ENCODE measurements around the gene SUSD4.

Gene SUSD4

DNA sequence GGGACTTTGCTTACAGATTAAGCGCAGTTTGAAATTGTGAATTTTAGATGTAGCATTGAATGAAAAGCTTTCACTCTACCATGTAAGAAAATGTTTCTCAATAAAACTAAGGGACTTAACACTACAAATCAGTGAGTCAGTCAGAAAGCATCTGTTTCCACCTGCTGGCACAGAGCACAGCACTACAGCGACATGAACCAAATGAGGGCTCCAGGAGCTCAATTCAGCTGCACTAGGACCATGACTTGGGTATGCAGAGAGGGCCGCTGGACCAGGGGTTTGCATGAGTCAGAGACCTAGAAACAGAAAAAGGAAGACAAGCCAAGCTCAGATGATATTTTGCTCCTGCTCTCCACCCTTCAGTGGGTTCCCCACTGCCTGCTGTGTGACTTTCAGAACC is 5.2 kb downstream of the SUSD4 start:
- no peak for DNase-seq (ENCODE audit: low read depth)

DNA sequence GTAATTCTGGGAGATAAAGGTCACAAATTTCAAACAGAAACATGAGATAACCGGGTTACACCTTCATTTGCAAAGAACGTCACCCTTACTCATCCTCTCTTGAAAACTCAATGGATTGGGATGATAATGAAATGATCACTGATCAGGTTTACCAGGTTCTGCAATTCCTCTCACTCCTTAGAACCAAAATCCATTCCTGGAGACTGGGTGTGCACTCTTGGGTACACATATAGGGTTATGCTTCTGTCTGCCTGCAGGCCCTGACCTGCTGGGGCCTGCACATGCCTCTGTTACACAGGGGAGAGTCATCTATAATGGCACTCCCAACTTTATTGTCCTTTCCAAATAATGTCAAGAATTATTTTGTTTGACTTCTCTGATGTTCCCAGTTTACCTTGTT is 8.3 kb downstream of the SUSD4 start:
- no peak for DNase-seq (ENCODE audit: low read depth)

DNA sequence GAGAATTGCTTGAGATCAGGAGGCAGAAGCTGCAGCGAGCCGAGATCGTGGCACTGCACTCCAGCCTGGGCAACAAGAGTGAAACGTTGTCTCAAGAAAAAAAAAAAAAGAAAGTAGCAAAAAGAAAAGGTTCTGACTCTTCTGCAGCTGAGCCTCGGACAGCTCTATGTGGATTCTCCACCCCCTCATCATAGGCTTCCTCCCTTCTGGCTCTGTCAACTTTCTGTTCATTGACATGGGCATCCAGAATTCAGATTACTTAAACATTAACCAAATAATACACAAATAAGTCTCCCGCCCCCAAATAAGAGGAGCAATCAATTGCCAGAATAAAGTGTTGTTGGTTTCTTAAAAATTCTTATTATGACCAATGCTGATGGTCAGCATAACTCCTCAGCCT is 10.0 kb downstream of the SUSD4 start:
- no peak for DNase-seq (ENCODE audit: low read depth)

DNA sequence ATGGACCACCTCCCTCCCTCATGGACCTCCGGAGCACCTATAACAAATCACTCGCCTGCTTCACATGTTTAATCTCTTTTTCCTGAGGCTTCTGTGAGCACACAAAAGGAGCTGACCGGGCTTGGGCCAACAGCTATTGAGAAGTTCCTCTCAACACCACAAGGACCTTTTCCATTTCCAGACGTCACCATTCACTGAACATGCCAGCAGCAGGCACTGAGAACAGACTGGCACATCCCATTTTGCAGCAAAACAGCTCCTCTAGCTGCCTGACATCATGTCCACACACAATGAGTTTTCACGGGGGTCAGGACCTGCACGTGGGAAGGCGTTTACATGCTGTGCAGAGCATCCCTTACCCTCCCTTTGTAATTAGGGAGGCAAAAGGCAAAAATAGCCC is 11.0 kb downstream of the SUSD4 start:
- DNase-seq (ENCODE audit: low read depth), result no peak

DNA sequence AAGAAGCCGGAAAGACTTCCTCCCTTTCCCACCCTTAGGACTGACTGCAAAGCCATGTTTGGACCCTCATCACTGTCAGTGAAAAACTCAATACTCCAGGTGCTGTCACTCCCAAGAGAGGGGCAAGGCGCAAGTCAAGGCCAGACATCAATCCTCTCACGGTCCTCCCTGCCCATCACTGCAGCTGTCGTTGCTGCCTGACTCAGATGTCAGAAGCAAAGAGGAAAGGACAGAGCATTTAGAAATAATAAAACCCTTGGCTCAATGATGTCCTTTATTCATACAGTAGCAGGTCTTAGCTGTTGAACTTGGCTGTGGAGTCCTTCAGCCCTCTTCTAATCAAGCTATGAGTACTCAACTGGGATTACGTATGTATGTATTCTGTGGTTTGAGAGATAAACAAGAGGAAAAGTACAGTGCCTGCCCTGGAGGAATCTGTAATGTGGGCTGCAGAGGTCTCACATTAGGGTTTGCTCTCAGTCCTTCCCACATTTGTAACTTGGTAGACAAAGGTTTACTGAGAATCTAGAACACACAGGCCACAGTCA is 13.5 kb downstream of the SUSD4 start:
- no peak for DNase-seq (ENCODE audit: low read depth)

DNA sequence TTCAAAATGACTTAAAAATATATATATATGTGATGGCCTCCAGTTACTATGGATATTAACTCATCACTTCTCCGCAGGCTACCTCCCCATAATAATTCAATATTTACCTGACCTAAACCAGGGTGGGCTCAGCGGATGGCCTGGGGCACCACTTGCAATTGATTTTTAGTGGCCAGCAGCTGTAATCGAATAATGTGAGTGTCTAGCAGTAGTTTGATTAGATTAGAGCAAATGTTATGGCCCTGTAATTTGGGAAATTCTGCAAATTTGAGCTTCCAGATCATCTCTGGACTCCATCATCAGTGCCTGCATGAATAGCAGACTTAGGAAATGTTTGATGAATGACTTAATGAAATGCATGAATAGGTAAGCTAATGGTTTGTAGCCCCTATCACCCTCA is 14.7 kb downstream of the SUSD4 start:
- no peak for DNase-seq (ENCODE audit: low read depth)

DNA sequence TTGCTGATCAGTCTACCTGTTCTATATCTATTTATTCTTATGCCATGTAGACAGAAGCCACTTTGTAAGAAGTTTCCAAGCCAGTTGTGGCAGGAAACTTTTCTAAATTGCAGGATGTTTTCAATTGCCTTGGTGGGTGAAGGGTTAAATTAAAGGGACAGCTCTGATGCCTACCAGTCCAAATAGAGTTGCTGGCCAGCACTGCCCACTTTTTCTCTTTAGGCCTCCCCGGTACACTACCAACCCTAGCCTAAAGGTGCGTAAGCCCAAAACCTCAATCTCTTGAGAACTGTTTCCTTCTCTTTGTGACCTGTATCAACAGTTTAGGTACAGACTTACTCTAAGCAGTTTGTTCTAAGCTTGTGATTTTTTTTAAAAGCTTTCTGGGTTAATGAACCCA is 15.5 kb downstream of the SUSD4 start:
- DNase-seq (ENCODE audit: low read depth), result no peak

DNA sequence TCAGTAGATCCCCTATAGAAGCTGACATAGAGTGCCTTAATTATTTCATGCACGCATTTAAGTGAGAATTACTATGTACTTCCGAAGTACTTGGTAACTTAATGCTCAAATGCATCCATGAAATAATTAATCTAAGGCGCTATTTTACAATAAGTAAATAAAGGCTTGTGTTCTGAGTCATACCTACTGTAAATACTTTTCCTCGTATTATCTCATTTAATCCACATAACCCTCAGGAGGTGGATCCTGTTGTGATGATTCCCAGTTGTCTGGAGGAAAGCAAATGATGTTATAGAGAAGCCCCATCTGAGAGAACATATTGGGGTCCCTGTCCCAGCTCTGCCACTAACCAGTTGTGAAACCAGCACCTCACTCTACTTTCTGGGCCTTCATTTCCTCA is 16.4 kb downstream of the SUSD4 start:
- no peak for DNase-seq (ENCODE audit: low read depth)

DNA sequence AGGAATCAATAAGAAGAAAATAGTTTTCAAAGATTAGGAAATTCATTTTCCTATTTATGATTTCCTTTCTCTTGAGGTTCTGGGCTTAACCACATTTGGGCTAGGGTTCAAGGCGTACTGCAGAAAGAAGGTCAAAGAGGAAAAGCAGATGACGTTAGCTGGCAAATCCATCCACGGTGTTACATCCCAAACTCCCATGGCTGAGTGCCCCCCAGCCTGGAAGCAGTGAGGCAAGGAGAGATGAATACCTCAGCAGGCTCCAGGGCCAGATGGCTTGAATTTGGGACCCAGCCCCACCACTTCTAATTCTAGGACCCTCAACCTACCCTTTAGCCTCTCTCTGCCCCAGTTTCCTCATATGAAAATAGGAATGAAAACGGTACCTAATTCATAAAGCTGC is 17.7 kb downstream of the SUSD4 start:
- DNase-seq (ENCODE audit: low read depth), result no peak

DNA sequence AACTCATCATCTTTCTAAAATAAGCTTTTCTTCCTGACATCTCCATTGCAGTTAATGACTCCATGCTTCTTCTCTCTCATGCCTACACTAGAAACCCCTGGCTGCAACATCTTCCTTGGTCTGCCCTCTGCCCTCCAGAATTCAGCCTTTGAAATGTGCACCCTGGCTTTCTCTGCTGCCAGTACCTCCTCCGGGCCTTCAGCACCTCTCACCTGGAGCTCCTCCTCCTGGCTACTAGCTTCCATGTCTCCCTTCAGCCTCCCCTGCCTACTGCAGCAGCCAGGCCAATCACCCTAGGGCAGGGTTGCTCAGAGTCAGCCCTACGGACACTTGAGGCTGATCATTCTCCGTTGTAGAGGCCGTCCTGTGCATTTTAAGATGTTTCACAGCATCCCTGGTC is 18.3 kb downstream of the SUSD4 start:
- no peak for DNase-seq (ENCODE audit: low read depth)

DNA sequence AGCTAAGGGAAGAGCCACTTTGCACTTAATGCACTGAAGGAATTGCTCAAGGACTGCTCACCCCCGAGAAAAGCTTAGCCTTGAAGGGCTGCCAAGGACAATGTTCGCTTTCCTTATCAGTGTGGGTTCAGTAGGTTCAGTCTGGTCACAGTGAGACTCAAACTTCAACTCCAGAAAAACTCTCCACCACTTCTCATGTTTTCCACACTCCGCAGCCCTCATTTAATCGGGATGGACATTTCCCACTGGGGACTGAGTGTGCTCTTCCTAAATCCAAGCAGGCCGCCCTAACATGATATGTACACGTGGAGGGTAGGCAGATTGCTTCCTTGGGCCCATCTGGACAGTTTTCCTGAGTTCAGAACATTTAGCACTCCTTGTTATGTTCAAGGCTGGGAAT is 19.5 kb downstream of the SUSD4 start:
- no peak for DNase-seq (ENCODE audit: low read depth)

DNA sequence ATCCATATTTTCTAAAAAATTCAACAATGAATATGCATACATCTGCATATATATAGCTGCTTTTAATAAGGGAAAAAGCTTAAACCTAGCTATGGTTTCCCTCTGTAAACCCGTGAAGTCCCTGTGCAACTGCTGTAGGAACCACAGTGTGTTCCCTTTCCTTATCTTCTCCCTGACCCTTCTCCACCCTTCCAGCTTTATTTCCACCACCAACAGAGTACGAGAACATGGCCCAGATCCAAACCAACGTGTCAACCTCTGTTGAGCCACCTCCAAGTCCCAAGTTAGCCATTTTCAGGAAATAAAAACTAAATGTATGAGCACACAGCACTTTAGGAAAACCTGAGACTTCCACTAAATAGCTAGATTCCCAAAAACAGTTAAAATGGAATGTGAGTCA is 20.3 kb downstream of the SUSD4 start:
- DNase-seq (ENCODE audit: low read depth), result no peak

DNA sequence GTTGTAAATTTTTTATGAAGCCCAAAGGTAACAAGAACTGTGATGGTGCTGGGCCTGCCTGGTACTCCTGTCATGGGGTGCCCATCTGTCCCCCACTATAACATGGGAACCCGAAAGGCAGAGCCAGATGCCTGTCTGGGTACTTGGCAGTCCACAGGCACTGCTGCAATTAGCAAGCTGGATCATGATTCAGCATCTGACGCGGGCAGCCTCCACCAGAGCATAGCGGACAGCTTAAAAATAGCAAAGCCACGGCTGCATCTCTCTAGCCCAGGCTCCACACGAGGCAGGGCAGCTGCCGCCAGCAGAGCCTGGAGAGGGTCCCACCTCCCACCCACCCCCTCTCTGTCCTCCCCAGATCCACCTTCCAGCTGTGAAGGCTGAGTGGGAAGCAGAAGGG is 22.9 kb downstream of the SUSD4 start:
- DNase-seq (ENCODE audit: low read depth), result no peak

DNA sequence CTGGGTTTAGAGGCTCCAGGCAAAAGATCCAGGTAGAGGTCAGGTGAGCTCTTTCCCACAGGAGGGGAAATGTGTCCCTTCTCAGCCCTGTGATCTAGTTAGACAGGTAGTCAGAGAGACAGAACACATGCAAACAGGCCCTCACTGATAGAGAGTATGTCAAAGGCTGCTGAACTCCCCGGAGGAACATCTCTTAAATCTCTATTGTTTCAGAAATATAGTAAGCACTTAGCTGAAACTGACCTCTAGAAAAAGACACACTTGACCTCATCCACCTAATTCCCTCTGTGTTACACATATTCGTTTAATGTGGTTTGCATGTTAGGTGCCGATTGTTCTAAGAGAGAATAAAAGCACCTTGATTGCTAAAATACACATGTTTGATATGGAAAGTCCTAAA is 23.3 kb downstream of the SUSD4 start:
- DNase-seq (ENCODE audit: low read depth), result no peak

DNA sequence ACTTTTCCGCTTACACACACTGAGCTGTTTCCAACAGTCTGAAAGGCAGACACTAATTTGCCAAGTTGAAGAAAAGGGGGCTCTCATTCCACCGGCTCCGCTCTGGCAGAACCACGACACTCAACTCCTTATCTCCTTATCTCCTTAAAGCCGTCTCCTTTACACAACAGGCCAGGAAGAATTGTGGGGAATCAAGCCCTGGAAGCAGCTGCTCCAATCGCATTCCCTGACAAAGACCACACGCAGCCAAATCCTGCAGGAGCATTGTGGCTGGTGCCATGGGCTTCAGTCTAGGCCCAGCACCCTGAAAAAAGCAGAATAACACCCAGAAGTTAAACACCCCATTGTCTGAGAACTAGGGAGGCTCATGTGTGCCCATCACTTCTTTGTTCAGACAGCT is 24.1 kb downstream of the SUSD4 start:
- no peak for DNase-seq (ENCODE audit: low read depth)

DNA sequence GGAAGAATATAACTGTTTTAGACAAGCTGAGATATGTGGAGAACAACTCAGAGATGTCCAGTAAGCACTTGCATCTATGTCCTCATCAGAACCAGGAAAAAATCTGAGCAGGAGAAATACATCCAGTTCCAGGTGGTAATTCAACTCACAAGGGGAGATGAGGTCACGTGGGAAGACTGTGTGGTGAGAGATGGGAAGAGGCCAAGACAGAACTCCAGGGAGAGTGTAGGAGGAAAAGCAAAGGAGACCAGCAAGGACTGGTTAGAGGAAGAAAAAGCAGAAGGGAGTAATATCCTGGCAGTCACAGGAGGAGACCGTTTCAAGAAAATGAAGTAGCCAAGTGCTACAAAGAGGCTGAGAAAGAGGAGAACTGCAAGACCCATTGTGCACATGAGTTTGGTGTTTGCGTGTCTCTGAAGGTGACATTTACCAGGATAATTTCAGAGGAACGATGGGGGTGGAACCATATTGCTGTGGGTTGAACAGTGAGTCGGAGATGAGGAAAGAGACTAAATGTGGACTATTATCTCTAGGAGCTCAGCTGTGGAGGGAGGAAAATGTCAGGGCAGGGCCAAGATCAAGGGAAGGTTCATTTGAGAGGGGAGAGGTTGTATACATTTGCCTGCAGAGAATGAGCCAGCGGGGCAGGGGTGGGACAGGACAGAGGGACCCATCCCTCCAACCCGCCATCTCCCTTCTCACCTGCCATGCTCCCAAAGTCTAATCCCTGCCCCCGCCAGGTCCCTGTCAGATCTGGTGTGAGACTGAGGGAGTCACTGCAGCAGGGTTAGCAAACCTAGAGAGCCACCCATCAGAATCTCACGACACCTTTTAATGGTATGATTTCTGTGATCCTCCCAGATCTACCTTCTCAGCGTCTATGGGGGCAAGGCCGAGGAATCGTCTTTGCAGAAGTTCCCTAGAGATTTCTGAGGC is 24.9 kb downstream of the SUSD4 start:
- DNase-seq (ENCODE audit: low read depth), result no peak

DNA sequence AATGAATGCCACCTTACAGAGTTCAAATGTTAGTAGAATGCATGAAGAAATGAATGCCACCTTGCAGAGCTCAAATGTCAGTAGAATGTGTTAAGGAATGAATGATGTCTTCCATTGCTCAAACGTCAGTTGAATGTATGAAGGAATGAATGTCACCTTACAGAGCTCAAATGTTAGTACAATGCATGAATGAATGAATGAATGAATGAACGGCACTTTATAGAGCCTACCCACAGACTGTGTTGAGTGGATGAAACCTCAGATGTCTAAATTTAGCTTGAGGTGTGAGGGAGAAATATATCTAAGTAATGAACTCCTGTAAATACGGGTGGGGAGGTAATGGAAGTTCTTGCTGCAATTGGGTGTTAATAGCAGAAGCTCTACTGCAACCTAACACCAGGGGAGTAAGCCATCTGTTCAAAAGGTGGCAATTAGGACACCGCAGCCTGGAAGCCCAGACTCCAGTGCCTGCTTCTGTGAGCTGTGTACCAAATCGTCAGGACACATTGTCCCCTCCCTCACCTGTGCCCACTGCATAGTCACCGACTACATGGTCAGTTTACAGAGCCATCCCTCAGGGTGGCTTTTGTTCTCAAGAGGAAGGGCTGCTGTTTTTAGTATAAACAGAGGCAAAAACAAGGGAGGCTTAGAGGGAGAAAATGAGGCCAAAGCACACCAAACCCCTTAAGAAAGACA is 26.7 kb downstream of the SUSD4 start:
- DNase-seq (ENCODE audit: low read depth), result no peak

DNA sequence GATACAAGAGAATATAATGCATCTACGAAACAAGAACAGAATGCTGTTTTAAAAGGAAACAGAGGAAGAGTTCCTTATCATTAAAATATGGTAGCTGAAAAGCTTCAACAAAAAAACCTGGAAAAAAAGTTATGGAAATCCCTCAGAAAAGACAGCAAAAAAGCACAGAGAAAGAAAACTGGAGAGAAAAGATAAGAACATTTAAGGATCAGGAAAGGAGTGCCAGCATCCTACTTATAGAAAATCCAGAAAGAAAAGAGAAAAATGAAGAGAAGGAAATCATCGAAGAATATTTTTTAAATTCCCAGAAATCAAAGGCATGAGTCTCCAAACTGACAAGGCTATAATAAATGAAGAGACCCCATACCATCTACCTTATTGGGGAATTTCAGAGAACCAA is 29.8 kb downstream of the SUSD4 start:
- DNase-seq (ENCODE audit: low read depth), result no peak

DNA sequence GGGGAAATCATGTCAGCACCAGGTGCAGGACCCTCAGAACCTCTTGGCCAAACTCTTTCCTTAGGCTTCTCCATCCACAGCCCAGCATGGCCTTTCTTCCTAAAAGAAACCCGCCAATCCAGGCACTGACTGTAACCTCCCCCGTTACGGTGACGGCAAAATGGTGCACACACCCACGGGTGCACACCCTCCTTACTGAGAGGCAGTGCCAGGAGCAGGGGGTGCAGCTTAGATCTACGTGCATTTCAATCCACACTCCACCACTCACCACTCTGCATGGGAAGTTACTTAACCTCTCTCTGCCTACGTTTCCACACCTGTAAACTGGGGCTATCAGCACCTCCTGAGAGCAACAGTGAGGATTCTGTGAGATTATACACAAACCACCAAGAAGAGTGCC is 31.0 kb downstream of the SUSD4 start:
- no peak for DNase-seq (ENCODE audit: low read depth)

DNA sequence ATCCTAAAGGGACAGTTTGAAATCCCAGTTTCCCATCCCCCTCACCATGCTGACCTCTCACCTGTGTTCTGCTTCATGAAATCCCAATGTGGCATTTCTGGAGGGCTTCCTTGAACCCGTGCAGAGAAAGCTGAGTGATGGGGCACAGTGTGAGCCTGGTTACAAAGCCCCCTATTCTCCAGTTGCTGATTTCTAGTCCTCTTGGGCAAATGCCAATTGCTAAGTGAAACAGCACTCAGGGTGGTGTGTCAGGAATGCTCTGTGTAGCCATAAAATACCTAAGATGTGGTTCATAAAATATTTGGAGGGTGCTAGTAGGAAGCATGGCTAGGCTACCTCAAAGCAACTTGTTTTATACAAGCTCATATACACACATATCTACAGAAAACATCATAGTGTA is 32.0 kb downstream of the SUSD4 start:
- DNase-seq (ENCODE audit: low read depth), result no peak

DNA sequence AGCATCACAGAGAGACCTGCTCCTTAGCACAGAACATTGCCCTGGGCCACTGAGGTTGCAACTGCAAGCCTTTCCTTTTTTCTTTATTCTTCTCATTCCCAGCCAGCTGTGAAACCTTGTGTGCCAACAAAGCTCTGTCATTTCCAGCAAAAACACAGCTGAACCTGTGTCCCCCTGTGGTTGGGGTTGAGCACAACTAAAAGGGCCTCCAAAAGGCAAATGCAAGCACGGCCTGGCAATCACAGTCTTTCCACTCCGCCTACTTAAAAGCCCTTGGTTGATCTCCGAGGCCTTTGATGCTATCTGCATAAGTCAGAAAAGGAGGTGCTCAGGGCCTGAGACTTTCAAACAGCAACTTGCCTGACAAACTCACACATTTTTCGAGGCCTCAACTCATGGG is 32.7 kb downstream of the SUSD4 start:
- DNase-seq (ENCODE audit: low read depth), result no peak

DNA sequence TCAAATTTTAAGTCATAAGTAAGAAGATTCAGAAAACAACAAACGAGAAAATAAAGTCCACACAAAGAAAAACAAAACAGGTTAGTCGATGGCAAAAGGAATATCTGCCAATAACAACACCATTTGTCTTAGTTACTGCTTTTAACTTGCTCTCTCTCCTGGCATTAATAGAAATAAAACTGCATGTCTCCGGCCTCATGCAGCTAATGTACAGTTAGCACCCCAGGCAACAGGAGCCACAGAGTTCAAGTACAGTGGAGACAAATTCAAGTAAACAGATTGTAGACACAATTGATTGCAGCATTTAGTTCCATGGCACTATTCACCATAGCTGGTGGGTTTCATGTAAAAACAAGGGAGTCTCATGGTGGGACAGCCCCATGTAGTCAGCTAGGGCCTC is 33.5 kb downstream of the SUSD4 start:
- no peak for DNase-seq (ENCODE audit: low read depth)

DNA sequence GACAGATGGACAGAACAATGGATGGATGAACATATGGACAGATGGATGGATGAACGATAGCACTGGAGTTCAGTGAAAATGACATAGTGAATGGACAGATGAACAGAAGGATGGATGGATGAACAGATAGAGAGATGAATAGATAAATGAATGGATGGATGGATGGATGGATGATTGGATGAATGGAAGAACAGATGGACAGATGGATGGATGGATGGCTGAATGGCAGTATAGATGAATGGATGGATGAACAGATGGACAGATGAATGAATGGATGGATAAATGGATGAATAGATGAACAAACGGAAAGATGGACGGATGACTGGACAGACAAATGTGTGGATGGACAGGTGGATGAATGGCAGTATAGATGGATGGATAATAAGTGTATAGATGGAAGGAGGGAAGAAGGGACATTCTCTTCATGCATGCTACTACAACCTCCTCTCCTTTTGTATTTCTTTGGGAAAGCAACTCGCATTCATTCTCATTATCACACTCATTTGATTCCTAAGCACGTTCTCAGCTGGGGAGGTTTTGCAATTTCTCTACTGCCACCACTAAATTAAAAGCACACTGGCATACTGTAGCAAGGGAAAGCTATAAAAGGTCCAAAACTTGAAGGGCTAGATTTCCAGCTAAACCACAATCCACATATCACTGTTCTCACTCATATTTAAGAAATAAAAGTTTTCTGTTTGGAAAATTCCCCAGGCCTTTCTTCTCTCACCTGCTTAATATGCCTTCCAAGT is 34.1 kb downstream of the SUSD4 start:
- no peak for DNase-seq (ENCODE audit: low read depth)

All from activated gamma-delta T cell treated with anti-CD3 and anti-CD28 coated beads, Interleukin-2, amount 50 U/mL, for 16 hours (primary cell).